HCT116 (cell line): Measurements from ENCODE around the gene MTA2.

Experiments used
- CEBPB ChIP-seq: IDR thresholded peaks from 2 replicates; pipeline ENCODE4 v1.6.1; 2012; ENCODE audit warnings: low read depth
- EGR1 ChIP-seq: IDR thresholded peaks from 2 replicates; pipeline ENCODE4 v1.6.1; 2012; ENCODE audit warnings: low read depth
- EZH2 ChIP-seq: fragments of 200-600 bp; sonication (generic); IDR thresholded peaks from 2 replicates; pipeline ENCODE4 v1.6.1; 2017; ENCODE audit warnings: antibody characterized with exemption, mixed run types
- EZH2phosphoT487 ChIP-seq: fragments of 200-600 bp; IDR thresholded peaks from 2 replicates; pipeline ENCODE4 v1.6.1; 2018; ENCODE audit warnings: antibody characterized with exemption, borderline replicate concordance
- POLR2A ChIP-seq: IDR thresholded peaks from 2 replicates; pipeline ENCODE4 v1.7.0; 2011; ENCODE audit warnings: borderline replicate concordance; ENCODE audit not compliant: insufficient read depth, insufficient read length; ENCODE audit errors: extremely low read depth
- POLR2AphosphoS5 ChIP-seq: IDR thresholded peaks from 2 replicates; pipeline ENCODE4 v1.6.1; 2011; ENCODE audit warnings: mild to moderate bottlenecking, low read depth, low read length, moderate library complexity
- RAD21 ChIP-seq: IDR thresholded peaks from 2 replicates; pipeline ENCODE4 v1.6.1; 2012; ENCODE audit warnings: low read depth, mild to moderate bottlenecking
- YY1 ChIP-seq: IDR thresholded peaks from 2 replicates; pipeline ENCODE4 v1.6.1; 2011; ENCODE audit warnings: low read length, low read depth, moderate library complexity, mild to moderate bottlenecking; ENCODE audit not compliant: insufficient replicate concordance; ENCODE audit errors: extremely low read depth
- TF ChIP-seq, protein P1 (sequence below), 3 experiments: fragments of 200-600 bp in 1 of 3; sonication (generic) in 1 of 3; IDR thresholded peaks in 2 of 3; conservative IDR thresholded peaks in 1 of 3; 2 replicates each; pipeline ENCODE4 v1.5.1; 2012 to 2017; ENCODE audit warnings: low read depth in 2 of 3, low read length in 2 of 3, antibody characterized with exemption in 1 of 3, borderline replicate concordance in 1 of 3, control low read depth in 1 of 3, mild to moderate bottlenecking in 1 of 3, mixed read lengths in 1 of 3, mixed run types in 1 of 3, moderate library complexity in 1 of 3; ENCODE audit not compliant: insufficient read depth in 1 of 3
- TF ChIP-seq, protein P2 (sequence below): IDR thresholded peaks from 2 replicates; pipeline ENCODE4 v1.6.1; 2012
- TF ChIP-seq, protein P3 (sequence below): IDR thresholded peaks from 2 replicates; pipeline ENCODE4 v1.6.1; 2012

DNA sequence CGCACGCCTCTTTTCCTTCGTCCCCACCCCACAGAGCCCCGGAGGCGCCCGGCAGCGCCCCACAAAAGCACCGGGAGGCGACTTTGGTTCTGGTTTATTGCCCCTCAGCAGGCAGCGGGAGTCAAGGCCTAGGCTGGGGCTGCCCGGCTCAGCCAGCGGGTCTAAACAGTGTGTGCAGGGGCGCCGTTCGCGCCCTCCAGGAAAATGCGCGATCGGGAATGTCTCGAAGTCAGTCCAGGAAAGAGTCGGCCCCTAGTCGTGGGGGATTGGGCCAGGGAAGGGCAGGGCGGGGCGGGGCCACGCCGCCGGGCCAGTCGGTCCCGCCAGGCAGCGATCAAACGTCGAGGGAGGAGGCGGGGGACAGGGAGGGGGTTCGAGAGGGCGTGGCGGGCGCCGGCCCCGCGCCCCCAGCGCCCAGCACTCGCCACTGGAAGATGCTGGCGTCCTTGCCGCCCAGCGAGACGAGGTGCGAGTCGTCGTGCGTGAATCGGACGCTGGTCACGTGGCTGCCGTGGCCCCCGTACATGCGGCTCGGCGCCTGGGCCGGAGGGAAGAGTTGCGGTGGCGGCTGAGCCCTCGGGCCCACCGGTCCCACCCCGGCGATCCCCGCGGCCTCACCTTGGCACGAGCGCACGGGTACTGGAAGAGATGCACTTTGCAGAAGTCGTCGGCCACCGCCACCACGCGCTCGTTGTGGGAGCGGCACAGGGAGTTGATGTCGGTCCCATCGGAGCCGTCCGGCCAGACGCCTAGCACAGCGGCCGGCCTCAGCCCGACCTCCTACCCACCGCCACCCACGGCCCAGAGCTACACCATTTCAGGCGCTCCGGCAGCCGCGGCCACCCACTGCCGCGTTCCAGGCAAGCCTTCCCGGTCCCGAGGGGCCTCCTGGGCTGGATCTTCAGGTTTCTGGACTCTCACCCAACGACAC, 741 bp upstream of the MTA2 start:
- TF ChIP-seq, protein P1, sequence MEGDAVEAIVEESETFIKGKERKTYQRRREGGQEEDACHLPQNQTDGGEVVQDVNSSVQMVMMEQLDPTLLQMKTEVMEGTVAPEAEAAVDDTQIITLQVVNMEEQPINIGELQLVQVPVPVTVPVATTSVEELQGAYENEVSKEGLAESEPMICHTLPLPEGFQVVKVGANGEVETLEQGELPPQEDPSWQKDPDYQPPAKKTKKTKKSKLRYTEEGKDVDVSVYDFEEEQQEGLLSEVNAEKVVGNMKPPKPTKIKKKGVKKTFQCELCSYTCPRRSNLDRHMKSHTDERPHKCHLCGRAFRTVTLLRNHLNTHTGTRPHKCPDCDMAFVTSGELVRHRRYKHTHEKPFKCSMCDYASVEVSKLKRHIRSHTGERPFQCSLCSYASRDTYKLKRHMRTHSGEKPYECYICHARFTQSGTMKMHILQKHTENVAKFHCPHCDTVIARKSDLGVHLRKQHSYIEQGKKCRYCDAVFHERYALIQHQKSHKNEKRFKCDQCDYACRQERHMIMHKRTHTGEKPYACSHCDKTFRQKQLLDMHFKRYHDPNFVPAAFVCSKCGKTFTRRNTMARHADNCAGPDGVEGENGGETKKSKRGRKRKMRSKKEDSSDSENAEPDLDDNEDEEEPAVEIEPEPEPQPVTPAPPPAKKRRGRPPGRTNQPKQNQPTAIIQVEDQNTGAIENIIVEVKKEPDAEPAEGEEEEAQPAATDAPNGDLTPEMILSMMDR (IDR thresholded peaks at IDR 0.05 in 2 of 3, conservative IDR thresholded peaks at IDR 0.05 in 1 of 3; ENCODE audit: borderline replicate concordance in 1 of 3, insufficient read depth in 1 of 3, low read depth in 2 of 3, low read length in 2 of 3): no peak
- TF ChIP-seq POLR2A (peak; percentile 17), EZH2 (no peak), CEBPB (no peak), EGR1 (no peak), EZH2phosphoT487 (no peak), RAD21 (no peak), YY1 (no peak), POLR2AphosphoS5 (no peak)
- TF ChIP-seq, protein P2, sequence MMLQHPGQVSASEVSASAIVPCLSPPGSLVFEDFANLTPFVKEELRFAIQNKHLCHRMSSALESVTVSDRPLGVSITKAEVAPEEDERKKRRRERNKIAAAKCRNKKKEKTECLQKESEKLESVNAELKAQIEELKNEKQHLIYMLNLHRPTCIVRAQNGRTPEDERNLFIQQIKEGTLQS: no peak
- TF ChIP-seq, protein P3, sequence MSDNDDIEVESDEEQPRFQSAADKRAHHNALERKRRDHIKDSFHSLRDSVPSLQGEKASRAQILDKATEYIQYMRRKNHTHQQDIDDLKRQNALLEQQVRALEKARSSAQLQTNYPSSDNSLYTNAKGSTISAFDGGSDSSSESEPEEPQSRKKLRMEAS: no peak
